Measurements from ENCODE around the gene TEX14. TPM values are rescaled to one million over a fixed set of nuclear protein-coding genes. Genes with fewer than 3 reads are reported as not detected.
A peak's percentile ranks its signal among the peaks of the same experiment; 100 is the strongest.

Gene TEX14
- total RNA-seq, result 0.05 to 0.08 TPM in 2 of 3 replicates, not detected in the other
- long read RNA-seq, result 0 reads

- peaks cover 23% of the 10 kb centered on the region for H3K4me1 Mint-ChIP-seq (ENCODE audit: low read depth)
- no peaks in the 10 kb centered on the region for H3K27me3 Mint-ChIP-seq (ENCODE audit: low read depth)
- no peaks in the 10 kb centered on the region for H3K9me3 Mint-ChIP-seq (ENCODE audit: low read depth)
- H3K4me3 Mint-ChIP-seq (ENCODE audit: unreplicated experiment), result peak within 1 kb of the TSS; percentile 81
- no peak for TF ChIP-seq CTCF (IDR thresholded peaks at IDR 0.05)
- no peak for DNase-seq (ENCODE audit: low spot score)
- H3K27ac Mint-ChIP-seq (ENCODE audit: unreplicated experiment), result peak within 1 kb of the TSS; percentile 94
- no peaks in the 10 kb centered on the region for H3K36me3 Mint-ChIP-seq (ENCODE audit: low read depth)
Measured at GRCh38 chr17:58691701-58692238, at the start of gene TEX14. Gene TEX14, minus strand, starts transcription at chr17:58692045. Its CDS starts 40,044 bp downstream, at chr17:58652001.

GRCh38 chr17:58741121-58741625 is 49.3 kb upstream of the TEX14 start:
- H3K36me3 Mint-ChIP-seq (ENCODE audit: low read depth), result no peaks in the 10 kb centered on the region
- H3K4me1 Mint-ChIP-seq (ENCODE audit: low read depth), result no peaks in the 10 kb centered on the region
- H3K27ac Mint-ChIP-seq (ENCODE audit: unreplicated experiment), result no peak overlapping the region
- DNase-seq (ENCODE audit: low spot score), result no peak
- no peak overlapping the region for H3K4me3 Mint-ChIP-seq (ENCODE audit: unreplicated experiment)
- no peaks in the 10 kb centered on the region for H3K9me3 Mint-ChIP-seq (ENCODE audit: low read depth)
- H3K27me3 Mint-ChIP-seq (ENCODE audit: low read depth), result no peaks in the 10 kb centered on the region
- no peak for TF ChIP-seq CTCF (IDR thresholded peaks at IDR 0.05)

GRCh38 chr17:58734811-58735210 is 43.0 kb upstream of the TEX14 start:
- Mint-ChIP-seq H3K27me3 (ENCODE audit: low read depth) (no peaks in the 10 kb centered on the region), H3K9me3 (ENCODE audit: low read depth) (no peaks in the 10 kb centered on the region), H3K4me1 (ENCODE audit: low read depth) (no peaks in the 10 kb centered on the region), H3K36me3 (ENCODE audit: low read depth) (no peaks in the 10 kb centered on the region), H3K27ac (ENCODE audit: unreplicated experiment) (no peak overlapping the region), H3K4me3 (ENCODE audit: unreplicated experiment) (no peak overlapping the region)
- no peak for DNase-seq (ENCODE audit: low spot score)
- no peak for TF ChIP-seq CTCF (IDR thresholded peaks at IDR 0.05)

- no peak for DNase-seq (ENCODE audit: low spot score)
- TF ChIP-seq CTCF (IDR thresholded peaks at IDR 0.05), result no peak
- Mint-ChIP-seq H3K4me1 (ENCODE audit: low read depth) (no peaks in the 10 kb centered on the region), H3K27ac (ENCODE audit: unreplicated experiment) (no peak overlapping the region), H3K4me3 (ENCODE audit: unreplicated experiment) (no peak overlapping the region), H3K27me3 (ENCODE audit: low read depth) (no peaks in the 10 kb centered on the region), H3K9me3 (ENCODE audit: low read depth) (no peaks in the 10 kb centered on the region), H3K36me3 (ENCODE audit: low read depth) (no peaks in the 10 kb centered on the region)
Measured at GRCh38 chr17:58734040-58734439, 42.2 kb upstream of the TEX14 start.

GRCh38 chr17:58730937-58731336 is 39.1 kb upstream of the TEX14 start:
- Mint-ChIP-seq H3K9me3 (ENCODE audit: low read depth) (no peaks in the 10 kb centered on the region), H3K27me3 (ENCODE audit: low read depth) (no peaks in the 10 kb centered on the region)

More at GRCh38 chr17:58730937-58731336, 39.1 kb upstream of the TEX14 start:
- Mint-ChIP-seq H3K4me3 (ENCODE audit: unreplicated experiment) (no peak overlapping the region), H3K27ac (ENCODE audit: unreplicated experiment) (no peak overlapping the region), H3K4me1 (ENCODE audit: low read depth) (no peaks in the 10 kb centered on the region), H3K36me3 (ENCODE audit: low read depth) (peaks cover 2% of the 10 kb centered on the region)
- no peak for DNase-seq (ENCODE audit: low spot score)
- TF ChIP-seq CTCF (IDR thresholded peaks at IDR 0.05), result no peak
